Omental fat pad (tissue), 4 donors: ENCODE data around the gene NEDD4. TPM values are rescaled to one million over a fixed set of nuclear protein-coding genes. Genes with fewer than 3 reads are reported as not detected.

Experiments
- ATAC-seq: fragments of 150-250 bp; one replicate; pipeline ENCODE4 v1.9.1; 2016; ENCODE audit warnings: mild to moderate bottlenecking, moderate library complexity; ENCODE audit not compliant: low FRiP score
- DNase-seq: peaks from one replicate; pipeline ENCODE4 v3.0.0-alpha.2; 2019; ENCODE audit warnings: low spot score
- total RNA-seq, 4 donors: library from RNA; depleted of rRNA; stranded (reverse); fragments of >200 nt; gene quantifications; one replicate each; pipeline ENCODE4 v1.1.0, GENCODE V29; 2016
- TF ChIP-seq, protein P1 (sequence below), 3 donors: fragments of 450-650 bp; IDR thresholded peaks; one replicate each; pipeline ENCODE4 v1.5.1; 2016 to 2017; ENCODE audit warnings: antibody characterized with exemption in 3 of 3, mild to moderate bottlenecking in 3 of 3, moderate library complexity in 2 of 3

The NEDD4 gene
- 10 to 100 TPM in 3 of 4 donors, 1 to 10 TPM in 1; 9.5 to 40.5 (median 15.6) TPM for total RNA-seq

- TF ChIP-seq, protein P1, sequence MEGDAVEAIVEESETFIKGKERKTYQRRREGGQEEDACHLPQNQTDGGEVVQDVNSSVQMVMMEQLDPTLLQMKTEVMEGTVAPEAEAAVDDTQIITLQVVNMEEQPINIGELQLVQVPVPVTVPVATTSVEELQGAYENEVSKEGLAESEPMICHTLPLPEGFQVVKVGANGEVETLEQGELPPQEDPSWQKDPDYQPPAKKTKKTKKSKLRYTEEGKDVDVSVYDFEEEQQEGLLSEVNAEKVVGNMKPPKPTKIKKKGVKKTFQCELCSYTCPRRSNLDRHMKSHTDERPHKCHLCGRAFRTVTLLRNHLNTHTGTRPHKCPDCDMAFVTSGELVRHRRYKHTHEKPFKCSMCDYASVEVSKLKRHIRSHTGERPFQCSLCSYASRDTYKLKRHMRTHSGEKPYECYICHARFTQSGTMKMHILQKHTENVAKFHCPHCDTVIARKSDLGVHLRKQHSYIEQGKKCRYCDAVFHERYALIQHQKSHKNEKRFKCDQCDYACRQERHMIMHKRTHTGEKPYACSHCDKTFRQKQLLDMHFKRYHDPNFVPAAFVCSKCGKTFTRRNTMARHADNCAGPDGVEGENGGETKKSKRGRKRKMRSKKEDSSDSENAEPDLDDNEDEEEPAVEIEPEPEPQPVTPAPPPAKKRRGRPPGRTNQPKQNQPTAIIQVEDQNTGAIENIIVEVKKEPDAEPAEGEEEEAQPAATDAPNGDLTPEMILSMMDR (IDR thresholded peaks at IDR 0.05), result no peak
- DNase-seq, result peak; percentile 50
- ATAC-seq, result peak; percentile 94
Measured at GRCh38 chr15:55993111-55993803, at the start of gene NEDD4. Gene NEDD4 (minus strand): TSS chr15:55993612. CDS start chr15:55993555, 57 bp downstream.

DNA sequence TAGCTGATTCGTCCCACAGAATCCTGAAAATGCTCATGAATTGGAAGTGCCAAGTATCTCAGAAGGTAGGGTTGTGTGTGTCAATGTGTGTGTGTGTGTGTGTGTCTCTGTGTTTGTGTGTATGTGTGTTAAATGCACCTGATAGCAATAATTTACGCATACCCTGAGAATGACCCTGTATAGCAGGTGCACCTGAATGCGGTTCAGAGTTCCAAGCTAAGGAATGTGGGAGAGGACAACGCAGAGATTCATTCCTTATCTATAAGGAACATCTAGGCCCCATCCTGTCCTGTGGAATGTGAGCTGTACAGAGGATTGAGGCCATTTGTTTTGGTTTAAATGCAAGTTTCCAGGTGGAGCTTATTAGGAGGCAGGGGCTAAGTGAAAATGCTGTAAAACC lies 49.1 kb upstream of the NEDD4 start:
- TF ChIP-seq, protein P1 (IDR thresholded peaks at IDR 0.05), result no peak
- DNase-seq (no peak), ATAC-seq (no peak)

DNA sequence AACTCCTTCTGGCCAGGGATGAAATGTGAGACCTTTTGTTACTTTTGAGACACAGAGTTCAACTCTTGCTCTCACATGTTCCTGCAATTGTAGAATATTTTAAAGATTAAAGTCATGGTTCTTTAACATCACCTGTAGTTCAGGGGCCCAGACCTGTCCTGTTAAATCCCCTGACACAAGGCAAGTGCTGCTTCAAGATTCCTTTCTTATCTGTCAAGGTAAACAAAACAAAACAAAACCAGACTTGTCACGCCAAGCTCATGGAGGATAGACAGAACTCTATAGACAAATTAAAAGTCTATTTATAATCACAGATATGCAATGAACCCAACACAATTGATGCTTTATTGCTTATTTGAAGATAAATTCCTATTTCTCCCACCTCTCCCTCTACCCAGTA lies 48.6 kb upstream of the NEDD4 start:
- no peak for ATAC-seq
- TF ChIP-seq, protein P1 (IDR thresholded peaks at IDR 0.05), result no peak

GRCh38 chr15:56040081-56041035 lies 46.9 kb upstream of the NEDD4 start:
- peak; percentile 87 for ATAC-seq
- TF ChIP-seq, protein P1 (IDR thresholded peaks at IDR 0.05), result no peak
- DNase-seq, result peak; percentile 29

More for the DNA sequence above, 48.6 kb upstream of the NEDD4 start:
- DNase-seq, result no peak

- DNase-seq (no peak), ATAC-seq (no peak)
- TF ChIP-seq, protein P1 (IDR thresholded peaks at IDR 0.05), result no peak
Measured at GRCh38 chr15:56038707-56039106, 45.3 kb upstream of the NEDD4 start.

- ATAC-seq (no peak), DNase-seq (no peak)
- TF ChIP-seq, protein P1 (IDR thresholded peaks at IDR 0.05), result no peak
Measured at GRCh38 chr15:56038015-56038414, 44.6 kb upstream of the NEDD4 start.
